ENCODE measurements around the gene HBA2.

DNA sequence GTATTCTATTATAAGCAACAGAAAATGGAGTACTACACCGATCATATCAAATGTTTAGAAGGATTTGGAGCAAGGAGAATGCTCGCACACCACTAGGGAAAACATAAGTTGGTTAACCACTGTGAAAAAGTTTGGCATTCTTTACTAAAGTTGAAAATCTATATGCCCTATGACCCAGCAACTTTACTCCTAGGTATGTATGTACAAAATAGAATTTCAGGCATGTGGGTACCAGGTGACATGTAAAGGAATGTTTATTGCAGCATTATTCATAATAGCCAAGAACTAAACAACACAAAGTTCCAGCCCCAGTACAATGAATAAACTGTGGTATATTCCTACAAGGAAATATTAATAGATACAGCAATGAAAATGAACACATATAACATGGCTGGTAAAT, 26.0 kb upstream of the HBA2 start:
- TF ChIP-seq, protein P1, sequence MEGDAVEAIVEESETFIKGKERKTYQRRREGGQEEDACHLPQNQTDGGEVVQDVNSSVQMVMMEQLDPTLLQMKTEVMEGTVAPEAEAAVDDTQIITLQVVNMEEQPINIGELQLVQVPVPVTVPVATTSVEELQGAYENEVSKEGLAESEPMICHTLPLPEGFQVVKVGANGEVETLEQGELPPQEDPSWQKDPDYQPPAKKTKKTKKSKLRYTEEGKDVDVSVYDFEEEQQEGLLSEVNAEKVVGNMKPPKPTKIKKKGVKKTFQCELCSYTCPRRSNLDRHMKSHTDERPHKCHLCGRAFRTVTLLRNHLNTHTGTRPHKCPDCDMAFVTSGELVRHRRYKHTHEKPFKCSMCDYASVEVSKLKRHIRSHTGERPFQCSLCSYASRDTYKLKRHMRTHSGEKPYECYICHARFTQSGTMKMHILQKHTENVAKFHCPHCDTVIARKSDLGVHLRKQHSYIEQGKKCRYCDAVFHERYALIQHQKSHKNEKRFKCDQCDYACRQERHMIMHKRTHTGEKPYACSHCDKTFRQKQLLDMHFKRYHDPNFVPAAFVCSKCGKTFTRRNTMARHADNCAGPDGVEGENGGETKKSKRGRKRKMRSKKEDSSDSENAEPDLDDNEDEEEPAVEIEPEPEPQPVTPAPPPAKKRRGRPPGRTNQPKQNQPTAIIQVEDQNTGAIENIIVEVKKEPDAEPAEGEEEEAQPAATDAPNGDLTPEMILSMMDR (IDR thresholded peaks at IDR 0.05; ENCODE audit: low read depth, low read length): no peak
- no peak for TF ChIP-seq POLR2A (IDR thresholded peaks at IDR 0.05; ENCODE audit: extremely low read depth, insufficient read length)
- TF ChIP-seq, protein P2, sequence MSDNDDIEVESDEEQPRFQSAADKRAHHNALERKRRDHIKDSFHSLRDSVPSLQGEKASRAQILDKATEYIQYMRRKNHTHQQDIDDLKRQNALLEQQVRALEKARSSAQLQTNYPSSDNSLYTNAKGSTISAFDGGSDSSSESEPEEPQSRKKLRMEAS (IDR thresholded peaks at IDR 0.05; ENCODE audit: low read depth, low read length): no peak

Data from NB4 (cell line).